Stimulated activated CD8-positive, alpha-beta memory T cell treated with anti-CD3 and anti-CD28 coated beads, Interleukin-7, amount 100 ng/mL, for 1 hour (primary cell): ENCODE measurements around the gene RAI1.

ENCODE experiments used
- DNase-seq, 2 donors: peaks; one replicate each; pipeline ENCODE4 v3.0.0-alpha.2; 2020; ENCODE audit warnings: low read depth in 2 of 2

Gene RAI1

DNA sequence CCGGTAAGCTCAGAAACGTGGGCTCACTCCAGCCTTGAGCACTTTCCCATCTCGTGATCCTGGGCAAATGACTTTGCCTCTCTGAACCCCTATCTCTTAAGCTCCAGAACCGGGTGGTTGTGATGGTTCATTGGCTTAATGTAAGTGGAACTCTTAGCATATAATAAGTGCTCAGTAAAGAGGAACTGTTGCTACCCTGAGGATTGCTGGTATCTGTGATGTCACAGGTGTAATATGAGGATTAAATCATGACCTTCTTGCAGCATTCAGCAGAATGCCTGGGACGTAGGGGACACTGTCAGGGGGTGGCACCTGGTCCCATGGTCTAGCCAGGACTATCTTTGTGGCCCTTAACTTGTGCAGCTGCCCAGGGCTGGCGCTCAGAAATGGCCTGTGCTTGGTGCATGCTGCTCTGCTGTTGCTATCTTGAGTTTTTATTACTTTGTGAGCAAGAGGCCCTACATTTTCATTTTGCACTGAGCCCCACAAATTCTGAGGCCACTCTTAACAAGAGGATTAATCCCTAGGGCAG lies 86.7 kb downstream of the RAI1 start:
- DNase-seq = no peak

DNA sequence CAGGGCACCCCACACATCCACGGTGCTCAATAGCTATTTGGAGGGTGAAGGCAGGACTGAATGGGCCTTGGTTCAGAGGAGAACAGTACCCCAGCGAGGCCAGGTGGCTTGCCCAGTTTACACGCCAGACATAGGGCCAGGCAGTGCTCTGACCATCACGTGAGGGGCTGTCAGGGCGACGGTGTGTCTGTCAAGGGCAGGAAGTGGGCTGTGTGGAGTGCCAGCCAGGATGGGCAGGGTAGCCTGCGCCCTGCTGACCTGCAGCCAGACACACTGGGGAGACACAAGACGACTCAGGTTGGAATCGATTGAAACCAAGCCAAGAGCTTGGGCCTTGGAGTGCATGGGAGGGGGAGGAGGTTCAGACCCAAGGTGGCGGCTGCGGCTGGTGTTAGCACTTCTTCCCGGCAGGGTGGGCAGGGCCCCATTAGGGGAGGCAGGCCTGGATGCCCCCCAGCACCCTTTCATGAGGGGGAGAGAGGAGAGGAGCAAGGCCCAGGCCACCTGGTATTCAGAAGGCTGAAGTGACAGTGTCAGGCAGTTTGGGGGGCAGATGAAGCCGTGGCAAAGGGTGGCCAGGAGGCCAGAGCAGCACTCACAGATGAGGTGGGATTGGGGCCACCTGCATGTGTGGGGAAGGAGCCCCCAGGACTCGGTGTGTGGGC lies 87.3 kb downstream of the RAI1 start:
- no peak for DNase-seq

DNA sequence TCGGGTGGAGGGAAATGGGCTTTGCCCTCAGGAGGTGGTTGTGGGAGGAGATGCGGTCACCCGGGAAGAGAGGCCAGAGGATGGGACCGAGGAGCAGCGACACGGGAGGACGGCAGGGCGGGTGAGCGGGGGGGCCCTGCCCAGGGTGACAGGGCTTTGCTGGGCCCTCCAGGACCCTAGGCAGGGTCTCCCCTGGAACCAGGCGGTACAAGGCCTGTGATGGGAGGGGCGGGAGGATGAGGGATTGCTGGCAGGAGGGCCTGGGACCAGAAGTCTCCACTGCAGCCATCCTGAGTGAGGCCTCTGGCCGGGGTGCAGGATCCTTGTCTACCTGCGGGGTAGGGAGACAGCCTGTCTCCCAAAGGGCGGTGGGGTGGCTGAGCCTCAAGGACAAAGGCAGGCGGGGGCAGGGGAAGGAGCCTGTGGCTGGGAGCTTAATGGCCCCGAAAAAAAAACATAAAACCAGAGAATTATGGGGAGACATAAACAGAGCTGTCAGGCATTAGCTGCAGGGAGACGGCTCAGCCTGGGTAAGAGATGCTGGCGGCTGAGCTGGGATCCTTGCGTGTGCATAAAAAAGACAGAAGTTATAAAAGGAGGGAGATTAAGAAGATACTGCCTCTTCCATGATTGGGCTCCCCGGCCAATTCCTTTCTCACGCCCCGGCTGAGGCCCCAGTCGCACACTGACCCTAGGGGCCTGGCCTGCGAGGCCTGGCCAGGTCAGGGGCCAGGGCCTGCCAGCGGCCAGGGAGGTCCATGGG lies 88.8 kb downstream of the RAI1 start:
- DNase-seq = no peak

DNA sequence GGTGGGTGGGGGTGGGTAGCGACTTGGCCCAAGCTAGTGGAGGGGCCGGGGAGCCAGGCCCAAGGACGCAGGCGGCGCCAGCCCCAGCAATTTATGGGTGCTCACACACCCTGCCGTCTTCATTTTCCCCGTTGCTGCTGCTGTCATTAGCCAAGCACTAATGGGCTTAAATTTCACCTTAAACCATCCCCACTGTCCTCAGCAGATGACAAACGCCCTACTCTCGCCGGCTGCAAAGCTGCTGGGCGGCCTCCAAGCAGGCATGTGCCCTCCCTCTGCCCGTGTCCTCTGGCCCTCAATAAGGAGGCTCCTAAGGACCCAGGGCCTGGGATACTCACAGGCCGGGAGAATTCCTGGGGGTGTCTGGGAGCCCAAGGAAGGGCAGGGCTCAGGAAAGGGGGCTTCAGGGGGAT lies 89.4 kb downstream of the RAI1 start:
- DNase-seq = no peak

DNA sequence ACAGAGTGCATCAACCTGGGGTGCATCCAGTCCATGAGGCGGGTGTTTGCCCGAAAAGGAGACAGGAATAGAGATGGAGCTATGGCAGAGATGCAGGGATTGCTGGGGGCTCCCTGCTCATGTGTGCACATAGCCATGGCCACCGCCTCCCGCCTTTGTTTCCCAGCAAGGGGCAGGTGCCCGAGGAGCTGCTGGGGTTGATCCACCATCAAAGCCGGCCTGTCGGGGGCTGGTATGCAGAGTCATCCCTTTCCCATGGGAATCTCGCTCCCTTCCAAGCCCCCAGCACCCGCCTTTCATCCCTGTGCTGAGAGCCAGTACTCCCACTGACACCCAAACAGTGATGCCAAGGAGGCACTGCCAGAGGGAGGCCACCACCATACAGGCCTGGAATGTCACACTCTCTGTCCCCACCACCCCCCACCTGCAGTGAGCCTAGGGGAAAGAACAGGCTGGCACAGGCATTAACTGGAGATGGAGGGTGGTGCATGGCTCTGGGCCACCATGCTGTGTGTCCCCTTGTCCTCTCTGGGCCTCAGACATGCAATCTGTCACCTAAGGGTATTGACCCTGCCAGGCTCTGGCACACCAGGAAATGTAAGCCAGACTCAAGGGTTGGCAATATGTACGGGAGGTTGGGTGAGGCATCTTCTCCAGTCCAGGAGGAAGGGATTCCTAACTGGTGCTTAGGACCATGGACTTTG lies 90.4 kb downstream of the RAI1 start:
- no peak for DNase-seq

DNA sequence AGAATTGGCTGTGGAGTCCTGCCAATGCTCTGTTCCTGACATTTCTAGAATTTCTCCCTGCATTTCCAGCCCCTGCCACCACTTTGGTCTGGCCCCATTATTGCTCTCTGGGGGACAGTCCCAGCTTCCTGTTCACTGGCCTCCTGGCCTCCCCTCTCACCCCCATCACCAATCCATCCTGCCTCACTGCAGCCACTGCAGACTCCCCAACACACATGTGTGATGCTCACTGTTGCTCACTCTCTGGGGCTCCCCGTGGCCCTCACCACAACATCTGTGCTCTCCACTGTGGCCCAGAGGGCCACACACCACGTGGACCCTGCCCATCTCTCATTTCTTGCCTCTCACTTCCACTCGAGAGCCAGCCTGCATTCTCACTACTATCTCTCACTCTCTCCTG lies 91.0 kb downstream of the RAI1 start:
- no peak for DNase-seq

DNA sequence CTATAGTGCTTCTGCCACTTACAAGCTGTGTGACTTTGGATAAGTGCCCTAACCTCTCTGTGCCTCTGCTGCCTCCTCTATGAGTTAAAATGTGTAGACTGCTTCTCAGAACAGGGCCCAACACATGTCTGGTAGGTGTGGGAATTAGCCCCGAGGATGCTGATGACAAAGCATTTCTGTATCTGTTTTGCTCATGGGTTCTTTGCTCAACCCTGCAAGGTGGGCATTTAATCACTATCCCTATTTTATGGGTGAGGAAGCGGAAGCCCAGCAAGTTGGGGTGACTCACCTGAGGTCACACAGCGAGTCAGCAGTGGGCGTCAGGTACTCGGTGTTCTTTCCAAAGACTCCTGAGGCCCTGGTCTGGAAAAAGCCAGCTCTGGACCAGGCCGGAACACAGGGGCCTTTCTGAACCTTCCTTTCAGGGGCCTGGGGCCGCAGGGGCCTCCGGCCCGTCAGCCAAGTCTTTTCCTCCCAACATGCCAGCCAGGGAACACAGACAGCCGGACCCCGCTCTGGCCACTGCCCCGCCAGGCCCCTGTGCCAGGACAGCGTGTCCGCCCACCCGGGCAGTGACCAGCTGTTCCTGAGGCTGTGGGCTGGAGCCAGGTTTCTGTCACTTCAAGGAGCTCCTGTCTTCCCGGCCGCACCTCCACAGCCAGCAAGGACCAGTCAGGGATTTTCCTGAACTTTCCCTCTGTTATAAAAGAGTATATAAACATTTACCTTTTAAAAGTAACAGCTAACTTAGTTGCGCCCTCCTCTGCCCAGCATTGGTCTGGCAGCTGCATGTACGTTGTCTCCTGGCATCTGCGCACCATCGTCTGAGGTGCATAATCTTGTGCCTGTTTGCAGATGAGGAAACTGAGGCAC lies 93.0 kb downstream of the RAI1 start:
- DNase-seq = no peak

DNA sequence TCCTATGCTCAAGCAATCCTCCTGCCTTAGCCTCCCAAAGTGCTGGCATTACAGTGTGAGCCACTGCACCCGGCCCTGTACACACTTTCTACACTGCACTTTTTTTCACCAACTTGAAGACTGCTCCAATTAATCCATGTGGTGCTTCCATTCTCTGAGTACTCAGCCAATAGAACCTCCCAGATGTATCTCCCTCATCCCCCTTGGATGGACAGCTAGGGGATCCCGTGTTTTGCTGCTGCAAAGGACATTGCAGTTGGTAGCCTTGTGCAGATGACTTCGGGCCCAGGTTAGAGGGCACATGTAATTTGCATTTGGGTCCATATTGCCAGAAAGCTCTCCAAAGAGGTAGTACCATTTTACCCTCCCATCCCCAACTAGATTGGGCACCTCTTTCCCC lies 95.6 kb downstream of the RAI1 start:
- no peak for DNase-seq

DNA sequence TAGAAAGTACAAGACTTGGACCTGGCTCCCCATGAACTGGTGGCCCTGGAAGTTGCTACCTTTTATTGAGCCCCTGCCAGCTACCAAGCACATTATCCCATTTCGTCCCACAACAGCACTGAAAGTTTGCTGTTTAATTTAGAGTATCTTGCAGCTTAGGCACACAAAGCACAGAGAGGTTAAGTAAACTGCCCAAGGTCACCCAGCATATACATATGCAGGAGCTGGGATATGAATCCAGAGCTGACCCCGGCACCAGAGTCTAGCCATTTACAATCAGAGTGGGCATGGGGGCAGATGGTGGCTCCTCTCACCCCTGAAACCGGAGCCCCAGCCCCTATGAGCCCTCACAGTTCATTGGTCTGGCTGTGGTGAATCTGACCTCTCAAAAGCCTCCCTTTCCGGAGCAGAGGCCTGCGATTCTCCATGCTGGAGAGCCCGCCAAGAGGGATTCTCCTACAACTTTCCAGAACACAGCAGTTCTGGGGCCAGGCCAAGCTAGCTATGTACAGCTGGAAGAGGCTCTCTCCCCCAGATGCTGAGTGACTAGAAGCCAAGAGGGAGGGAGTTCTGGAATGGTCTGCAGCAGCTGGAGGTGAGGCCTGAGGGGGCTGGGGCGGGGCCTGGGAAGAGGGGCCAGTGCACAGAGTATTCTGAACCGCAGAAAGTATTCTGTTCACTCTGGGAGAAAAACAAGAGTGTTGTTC lies 97.2 kb downstream of the RAI1 start:
- DNase-seq = no peak

DNA sequence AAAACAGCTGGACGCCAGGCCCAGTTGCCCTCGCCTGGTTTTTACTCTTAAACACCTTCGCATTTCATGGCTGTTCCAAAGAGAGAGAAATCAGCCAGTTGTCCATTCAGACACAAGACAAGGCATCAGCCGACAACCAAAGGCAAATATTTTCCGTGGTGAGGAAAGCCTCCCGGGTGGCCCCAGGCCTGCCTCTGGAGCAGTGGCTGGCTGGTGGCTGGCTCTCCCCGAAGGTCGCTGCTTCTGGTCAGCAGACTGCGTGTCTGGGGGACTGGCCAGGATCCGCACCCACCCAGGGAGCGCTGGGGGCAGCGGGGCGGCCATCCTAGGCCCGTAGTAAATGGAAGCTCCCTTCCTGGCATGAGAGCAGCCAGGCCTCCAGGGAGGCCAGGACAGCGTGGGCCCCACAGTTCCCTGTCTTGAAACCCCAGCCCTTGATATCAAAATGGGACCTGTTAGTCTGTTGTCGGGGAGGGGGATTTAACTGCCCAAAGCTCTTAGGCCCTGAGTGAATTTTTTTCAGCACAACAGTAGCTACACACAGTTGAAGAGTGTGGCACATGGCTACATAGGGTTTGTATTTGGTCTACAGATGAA lies 97.9 kb downstream of the RAI1 start:
- DNase-seq = no peak

DNA sequence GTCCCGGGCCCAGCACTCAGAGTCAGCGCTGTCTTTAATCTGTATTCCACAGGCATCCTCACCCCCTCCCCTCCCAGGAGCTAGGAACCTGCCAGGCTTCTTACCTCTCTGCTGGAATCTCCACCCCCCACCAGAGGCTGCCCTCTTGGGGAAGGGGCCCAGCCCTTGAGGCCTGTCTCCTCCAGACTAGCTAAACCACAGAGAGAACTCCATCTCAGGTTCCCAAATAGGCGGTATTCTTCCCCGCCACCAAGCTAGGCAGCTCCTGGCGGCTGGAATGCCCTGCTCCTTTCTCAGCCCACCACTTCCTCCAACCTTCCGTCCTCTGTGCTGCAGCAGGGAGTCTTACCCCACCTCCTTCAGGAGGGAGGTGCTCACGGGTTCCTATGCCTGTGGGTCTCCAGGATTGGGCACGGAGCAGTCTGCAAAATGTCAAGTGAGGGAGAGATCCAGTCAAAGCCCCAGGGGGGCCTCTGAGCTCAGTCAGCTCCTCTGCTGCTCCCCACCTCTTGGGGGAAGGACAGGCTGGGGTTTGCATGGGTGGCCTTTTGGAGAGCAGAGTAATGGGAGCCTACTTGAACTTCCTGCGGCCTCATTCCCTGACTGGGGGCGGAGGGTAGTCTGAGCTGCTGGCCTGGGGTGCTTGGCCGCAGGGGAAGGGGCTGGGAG lies 99.8 kb downstream of the RAI1 start:
- DNase-seq = no peak

DNA sequence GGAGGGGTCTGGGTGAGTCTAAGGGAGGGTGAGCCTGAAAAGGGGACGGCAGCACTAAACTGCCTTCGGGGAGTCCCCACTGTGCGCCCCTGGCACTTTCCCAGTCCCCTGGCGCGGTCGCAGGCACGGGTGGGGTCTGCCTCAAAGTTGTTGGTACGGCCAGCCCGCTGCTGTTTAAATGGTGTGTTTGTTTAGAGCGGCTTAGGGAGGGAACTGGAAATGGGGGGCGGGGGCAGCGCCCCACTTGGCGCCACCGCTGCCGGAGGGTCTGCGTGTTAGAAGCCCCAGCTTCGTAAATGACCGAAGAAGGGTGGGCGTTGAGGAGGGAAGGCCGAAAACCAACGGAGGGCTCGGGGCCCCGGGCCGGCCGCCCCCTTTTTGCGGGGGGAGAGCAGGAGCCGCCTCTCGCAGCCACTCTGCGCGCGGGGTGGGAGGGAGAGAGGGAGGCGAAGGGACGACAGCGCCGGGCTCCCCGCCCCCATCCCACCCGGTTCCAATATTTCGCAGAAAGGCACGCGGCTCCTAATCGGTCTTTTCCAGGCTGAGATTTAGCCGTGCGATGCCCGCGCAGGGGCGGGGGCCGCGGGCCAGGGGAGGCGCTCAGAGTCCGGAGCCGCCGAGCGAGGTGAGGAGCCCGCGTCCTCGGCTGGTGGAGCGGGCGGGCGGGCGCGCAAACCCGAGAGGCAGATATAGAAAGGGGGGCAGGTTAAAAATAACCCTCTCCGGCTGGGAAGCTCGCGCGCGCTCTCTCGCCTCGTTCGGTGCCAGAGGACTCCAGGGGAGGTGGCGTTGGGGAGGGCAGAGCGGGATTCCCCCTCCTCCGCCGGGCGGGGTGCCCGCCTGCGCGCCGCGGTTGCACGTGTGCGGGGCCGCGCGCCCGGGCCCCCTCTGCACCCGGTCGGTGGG lies 100.6 kb downstream of the RAI1 start:
- no peak for DNase-seq

DNA sequence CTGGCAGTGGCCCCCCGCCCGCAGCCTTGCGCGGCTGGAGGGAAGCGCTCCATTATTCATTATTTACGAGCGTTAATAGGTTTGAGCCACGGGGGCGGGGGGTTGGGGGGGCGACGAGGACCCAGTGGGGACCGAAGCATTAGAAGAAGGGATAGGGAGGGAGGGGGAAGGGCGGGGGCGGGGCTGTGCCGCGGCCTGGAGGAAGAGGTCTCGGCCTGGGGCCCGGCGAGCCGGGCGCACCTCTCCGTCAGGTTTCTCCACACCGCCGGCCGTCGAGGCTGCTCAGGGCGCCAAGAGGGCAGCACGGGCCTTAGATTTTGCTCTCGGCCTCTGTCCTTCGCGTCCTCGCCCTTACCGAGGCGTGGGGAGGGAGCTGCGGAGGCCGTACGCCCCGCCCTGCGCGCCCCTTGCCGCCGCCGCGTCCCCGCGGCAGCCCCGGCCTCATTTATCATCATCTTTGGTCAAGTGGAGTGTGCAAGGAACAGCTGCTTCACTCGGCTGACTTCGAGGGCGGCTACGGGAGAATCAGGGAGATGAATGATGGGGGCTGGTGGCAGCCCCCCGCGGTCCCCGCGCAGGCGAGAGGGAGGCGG lies 101.4 kb downstream of the RAI1 start:
- no peak for DNase-seq

DNA sequence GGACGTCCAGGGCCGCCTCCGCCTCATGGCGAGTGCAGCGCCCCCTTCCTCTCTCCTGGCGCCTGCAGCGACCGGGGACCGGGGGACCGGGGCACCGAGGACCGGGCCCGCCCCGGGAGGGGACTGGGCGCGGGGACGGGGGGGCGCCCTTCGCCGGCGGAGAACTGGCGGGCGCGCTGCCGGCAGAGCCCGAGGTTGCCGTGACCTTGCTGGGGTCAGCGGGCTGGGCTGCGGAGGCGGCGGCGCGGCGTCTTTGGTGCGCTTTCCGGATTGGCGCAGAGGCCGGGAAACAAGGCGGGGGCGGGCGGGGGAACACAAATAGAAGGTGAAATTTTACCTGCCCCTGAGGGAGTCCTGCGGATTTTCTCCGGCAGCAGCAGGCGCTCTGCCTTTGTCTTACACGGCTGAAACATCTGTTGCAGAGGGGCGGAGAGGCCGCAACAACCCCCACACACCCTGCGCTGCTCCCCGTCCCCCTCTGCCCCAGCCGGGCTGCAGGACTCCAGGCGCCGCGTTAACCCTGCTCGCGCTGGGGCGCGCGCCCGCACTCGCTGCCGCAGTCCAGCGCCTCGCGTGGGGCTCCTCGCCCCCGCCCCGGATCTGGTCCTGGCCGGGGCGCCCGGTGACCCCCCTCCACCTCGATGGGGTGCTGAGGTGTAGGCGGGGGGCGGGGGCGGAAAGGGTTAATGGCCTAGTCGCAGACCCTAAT lies 102.0 kb downstream of the RAI1 start:
- peak in 1 of 2 donors; percentile 13 for DNase-seq

DNA sequence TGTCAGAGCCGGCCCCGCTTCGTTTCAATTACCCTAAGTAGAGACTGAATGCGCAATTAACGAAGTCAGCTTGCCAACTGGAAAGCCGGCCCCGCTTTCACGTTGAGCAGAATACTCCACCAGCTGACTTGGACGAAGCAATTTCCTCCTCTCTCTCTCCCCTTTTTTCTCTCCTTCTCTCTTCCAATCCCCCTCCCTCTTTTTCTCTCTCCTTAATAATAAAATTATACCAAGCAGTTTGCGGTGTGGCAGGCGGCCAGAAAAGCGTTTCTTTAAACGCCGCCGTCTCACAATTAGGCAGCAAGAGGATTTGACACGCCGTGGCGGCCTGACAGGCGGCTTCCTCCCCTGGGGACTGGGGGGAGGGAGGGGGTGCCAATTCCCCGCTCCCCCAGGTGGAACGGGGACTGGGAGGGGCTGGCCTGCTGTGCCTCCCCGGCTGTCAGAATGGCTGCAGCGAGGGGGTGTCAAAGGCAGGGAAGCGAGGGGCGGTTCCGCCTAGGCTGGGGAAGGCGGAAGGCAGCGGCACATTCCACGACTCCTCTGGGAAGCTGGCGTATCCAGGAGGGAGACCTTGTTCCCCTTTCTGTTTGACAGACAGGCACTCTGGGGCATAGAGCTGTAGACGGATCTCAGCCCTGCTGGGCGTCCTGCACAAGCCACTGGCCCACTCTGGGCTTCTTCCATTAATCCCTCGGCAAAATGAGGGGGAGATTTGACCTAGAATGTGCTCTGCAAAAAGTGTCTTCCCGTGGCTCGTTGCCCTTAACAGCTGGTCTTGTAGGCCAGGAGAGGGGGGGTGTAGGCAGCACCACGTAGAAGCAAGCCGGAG lies 102.8 kb downstream of the RAI1 start:
- no peak for DNase-seq

DNA sequence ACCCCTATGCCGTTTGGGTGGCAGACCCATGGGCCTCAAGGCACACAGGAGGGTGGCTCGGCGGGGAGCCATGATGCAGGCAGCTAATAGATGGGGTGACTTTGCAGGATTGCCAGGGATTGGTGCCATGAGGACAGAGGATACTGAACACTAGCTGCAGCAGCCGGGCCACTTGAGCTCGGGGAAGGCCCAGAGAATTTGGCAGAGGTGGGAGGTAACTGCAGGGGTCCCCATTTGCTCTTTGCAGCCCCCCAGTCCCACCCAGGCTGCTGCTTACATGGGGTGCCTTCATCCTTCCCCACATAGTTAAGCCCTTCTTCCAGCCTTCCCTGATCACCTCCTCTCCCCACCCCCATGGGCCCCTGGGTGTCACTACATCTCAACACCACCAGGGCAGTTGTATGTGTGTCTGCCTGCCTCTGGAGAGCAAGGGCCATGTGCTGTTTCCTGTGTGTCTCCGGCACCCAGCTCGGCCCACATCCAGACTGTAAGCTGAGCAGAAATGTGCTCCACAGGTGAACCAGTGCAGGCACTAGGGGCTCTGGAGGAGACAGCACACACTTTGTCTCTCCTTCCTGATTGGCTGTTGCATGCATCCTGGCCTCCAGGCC lies 103.5 kb downstream of the RAI1 start:
- no peak for DNase-seq

DNA sequence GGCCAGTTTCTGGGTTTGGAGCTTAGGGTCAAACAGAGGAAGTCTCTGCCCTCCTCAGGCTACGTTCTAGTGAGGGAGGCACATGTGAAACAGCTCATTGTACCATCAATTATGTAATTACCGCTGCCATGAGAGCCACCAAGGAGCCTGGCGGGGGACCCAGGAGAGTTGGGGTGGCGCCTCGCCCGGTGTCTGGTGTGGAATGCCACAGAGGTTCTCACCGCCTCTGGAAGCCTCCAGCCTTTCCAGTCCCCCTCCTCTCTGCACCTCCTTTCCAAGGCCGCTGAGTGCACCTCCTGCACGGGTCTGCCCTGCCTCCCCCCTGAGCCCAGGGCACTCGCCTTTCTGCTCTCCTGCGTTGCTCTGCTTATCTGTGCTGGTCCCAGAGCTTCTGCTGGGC lies 104.1 kb downstream of the RAI1 start:
- DNase-seq = no peak
